Endodermal cell (in vitro differentiated cells): ENCODE results near the gene GPBP1. TPM values are rescaled to one million over a fixed set of nuclear protein-coding genes. Genes with fewer than 3 reads are reported as not detected.

Source experiments
- DNase-seq: peaks from one replicate; pipeline ENCODE4 v3.0.0-alpha.2; 2017
- H3K27ac ChIP-seq: 2 replicates; pipeline ENCODE4 v1.5.1; 2013; ENCODE audit warnings: mild to moderate bottlenecking, low read depth, low read length, moderate library complexity
- H3K27me3 ChIP-seq: 2 replicates; pipeline ENCODE4 v1.6.1; 2013; ENCODE audit warnings: mild to moderate bottlenecking, low read length, moderate library complexity; ENCODE audit not compliant: insufficient read depth, control insufficient read depth, poor library complexity, severe bottlenecking
- H3K36me3 ChIP-seq: 2 replicates; pipeline ENCODE4 v1.7.0; 2013; ENCODE audit warnings: mild to moderate bottlenecking, low read length, moderate library complexity; ENCODE audit not compliant: control insufficient read depth, insufficient read depth
- H3K4me1 ChIP-seq: one replicate; pipeline ENCODE4 v1.7.0; 2013; ENCODE audit warnings: low read length; ENCODE audit not compliant: control insufficient read depth, insufficient read depth
- H3K4me3 ChIP-seq: 2 replicates; pipeline ENCODE4 v1.5.1; 2013; ENCODE audit warnings: mild to moderate bottlenecking, low read length, moderate library complexity
- H3K9ac ChIP-seq: 2 replicates; pipeline ENCODE4 v1.6.1; 2013; ENCODE audit warnings: mild to moderate bottlenecking, low read length, moderate library complexity; ENCODE audit not compliant: poor library complexity, severe bottlenecking; ENCODE audit errors: extremely low read depth
- H3K9me3 ChIP-seq: 2 replicates; pipeline ENCODE4 v1.6.1; 2013; ENCODE audit warnings: mild to moderate bottlenecking, low read length, moderate library complexity; ENCODE audit not compliant: control insufficient read depth
- H3K27ac Mint-ChIP-seq: 2 replicates; pipeline ENCODE4 v1.8.0; 2020; ENCODE audit warnings: mixed read lengths
- H3K27me3 Mint-ChIP-seq: 2 replicates; pipeline ENCODE4 v1.8.0; 2021; ENCODE audit warnings: mild to moderate bottlenecking, mixed read lengths; ENCODE audit not compliant: insufficient read depth
- H3K36me3 Mint-ChIP-seq: 2 replicates; pipeline ENCODE4 v1.8.0; 2020; ENCODE audit warnings: low read depth, mixed read lengths
- H3K4me1 Mint-ChIP-seq: 2 replicates; pipeline ENCODE4 v1.8.0; 2020; ENCODE audit warnings: mixed read lengths
- H3K4me3 Mint-ChIP-seq: 2 replicates; pipeline ENCODE4 v1.8.0; 2020; ENCODE audit warnings: mild to moderate bottlenecking, moderate library complexity, mixed read lengths
- H3K9me3 Mint-ChIP-seq: 2 replicates; pipeline ENCODE4 v1.8.0; 2020; ENCODE audit warnings: mild to moderate bottlenecking, mixed read lengths
- CTCF ChIP-seq: fragments of 200-600 bp; sonication (generic); conservative IDR thresholded peaks from 2 replicates; pipeline ENCODE4 v1.5.0; 2021; ENCODE audit warnings: antibody characterized with exemption, mild to moderate bottlenecking
- WGBS, 2 experiments: methylation state at CpG; one replicate each; pipeline versions ENCODE4 v1.1.5 to v1.1.7; 2013; ENCODE audit warnings: missing lambda C conversion rate in 2 of 2, mixed read lengths in 1 of 2; ENCODE audit not compliant: insufficient coverage in 1 of 2, insufficient read length in 1 of 2; 5-methylcytosine and 5-hydroxymethylcytosine counted together
- total RNA-seq, 2 donors: library from RNA; stranded (reverse); fragmentation: NEBNext Ultra II Directional in 1 of 2; extraction: Animal tissue kit (Norgen Biotek cat#: 25700) in 1 of 2; gene quantifications; 2 replicates in 1 of 2; 3 replicates in 1 of 2; pipeline ENCODE4 v1.2.1, GENCODE V29; 2021

Gene GPBP1
- total RNA-seq, 2 donors from 2014 or later, result 109 to 124 TPM

DNA sequence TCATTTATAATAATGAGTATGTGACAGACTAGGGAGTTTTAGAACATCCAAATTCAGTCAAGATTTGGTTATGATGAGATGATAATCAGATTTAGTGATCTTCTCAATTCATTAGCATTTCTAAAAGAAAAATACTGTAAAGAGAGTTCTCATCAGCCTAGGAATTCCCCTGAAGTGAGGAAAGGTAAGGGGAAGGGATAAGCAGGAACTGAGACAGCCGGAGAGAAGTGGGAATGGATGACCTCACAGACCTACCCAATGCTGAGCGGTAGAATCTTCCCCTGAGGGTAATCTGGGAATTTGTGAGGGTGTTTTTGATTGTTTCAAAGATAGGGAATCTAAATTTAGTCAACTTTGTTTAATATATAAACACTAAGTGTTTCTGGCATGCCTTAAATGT, 16.7 kb upstream of the GPBP1 start:
- H3K36me3 ChIP-seq, result no peaks in the 10 kb centered on the region
- H3K9me3 Mint-ChIP-seq, result peaks cover 17% of the 10 kb centered on the region
- no peak overlapping the region for H3K27ac ChIP-seq
- no peak overlapping the region for H3K4me3 Mint-ChIP-seq
- H3K9ac ChIP-seq, result no peak overlapping the region
- no peaks in the 10 kb centered on the region for H3K27me3 Mint-ChIP-seq
- WGBS, 2 experiments, result 92% methylated on average over 2 of the region's 2 CpGs; no CpG with 5 or more reads in 1 of the 2 experiments
- no peak for TF ChIP-seq CTCF
- no peaks in the 10 kb centered on the region for H3K36me3 Mint-ChIP-seq
- peaks cover 15% of the 10 kb centered on the region for H3K9me3 ChIP-seq
- H3K4me3 ChIP-seq, result no peak overlapping the region
- peaks cover 9% of the 10 kb centered on the region for H3K4me1 ChIP-seq
- no peak overlapping the region for H3K27ac Mint-ChIP-seq
- no peak for DNase-seq
- H3K27me3 ChIP-seq, result no peaks in the 10 kb centered on the region
- no peaks in the 10 kb centered on the region for H3K4me1 Mint-ChIP-seq

- H3K36me3 Mint-ChIP-seq, result no peaks in the 10 kb centered on the region
- H3K4me1 ChIP-seq, result peaks cover 9% of the 10 kb centered on the region
- no peak overlapping the region for H3K4me3 ChIP-seq
- no peak overlapping the region for H3K4me3 Mint-ChIP-seq
- H3K27ac Mint-ChIP-seq, result no peak overlapping the region
- TF ChIP-seq CTCF, result no peak
- H3K27ac ChIP-seq, result no peak overlapping the region
- no peaks in the 10 kb centered on the region for H3K27me3 Mint-ChIP-seq
- no peaks in the 10 kb centered on the region for H3K27me3 ChIP-seq
- H3K9me3 Mint-ChIP-seq, result peaks cover 17% of the 10 kb centered on the region
- WGBS, 2 experiments, result 93 to 94% methylated on average over 6 to 7 of the region's 7 CpGs
- H3K9ac ChIP-seq, result no peak overlapping the region
- H3K36me3 ChIP-seq, result no peaks in the 10 kb centered on the region
- DNase-seq, result no peak
- H3K9me3 ChIP-seq, result peaks cover 15% of the 10 kb centered on the region
- H3K4me1 Mint-ChIP-seq, result no peaks in the 10 kb centered on the region
Observed at GRCh38 chr5:57157666-57158065, 16.2 kb upstream of the GPBP1 start.

DNA sequence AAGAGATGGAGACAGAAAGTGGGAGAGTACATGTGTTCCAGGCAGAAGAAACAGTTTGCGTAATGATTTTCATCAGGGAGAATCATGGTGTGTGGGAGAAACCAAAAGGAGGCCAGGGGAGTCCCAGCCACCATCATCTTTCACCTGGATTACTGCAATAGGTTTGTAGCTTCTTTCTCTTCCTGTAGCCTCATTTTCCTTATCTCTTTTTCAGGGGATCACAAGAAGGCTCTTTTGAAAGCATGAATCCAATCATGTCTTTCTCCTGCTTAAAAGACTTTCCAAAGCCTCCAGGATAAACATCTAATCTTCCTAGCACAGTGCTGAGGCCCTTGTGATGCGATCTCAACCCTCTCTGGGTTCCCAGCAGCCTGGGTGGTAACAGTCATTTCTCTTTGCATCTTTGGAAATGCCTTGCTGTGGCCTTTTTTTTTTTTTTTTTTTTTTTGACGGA, 10.3 kb upstream of the GPBP1 start:
- Histone ChIP-seq H3K27me3 (no peaks in the 10 kb centered on the region), H3K4me3 (no peak overlapping the region), H3K9me3 (no peaks in the 10 kb centered on the region), H3K4me1 (no peaks in the 10 kb centered on the region), H3K27ac (no peak overlapping the region), H3K9ac (no peak overlapping the region), H3K36me3 (no peaks in the 10 kb centered on the region)
- DNase-seq, result no peak
- H3K27ac Mint-ChIP-seq, result no peak overlapping the region
- H3K36me3 Mint-ChIP-seq, result no peaks in the 10 kb centered on the region
- no peaks in the 10 kb centered on the region for H3K27me3 Mint-ChIP-seq
- peaks cover 3% of the 10 kb centered on the region for H3K4me1 Mint-ChIP-seq
- no peaks in the 10 kb centered on the region for H3K9me3 Mint-ChIP-seq
- H3K4me3 Mint-ChIP-seq, result no peak overlapping the region
- TF ChIP-seq CTCF, result no peak
- WGBS, 2 experiments, result 83 to 87% methylated on average over 2 to 3 of the region's 3 CpGs
